ENCODE data around the gene PAK2. TPM values are rescaled to one million over a fixed set of nuclear protein-coding genes. Genes with fewer than 3 reads are reported as not detected.
"Not testable (repeated sequence)": the region's sequence is repeated elsewhere in the genome, so short reads cannot be mapped to it uniquely, and the experiment has no call there.

PAK2 gene
- total RNA-seq, 2 donors from 2014 or later = 41.7 to 47.0 TPM

DNA sequence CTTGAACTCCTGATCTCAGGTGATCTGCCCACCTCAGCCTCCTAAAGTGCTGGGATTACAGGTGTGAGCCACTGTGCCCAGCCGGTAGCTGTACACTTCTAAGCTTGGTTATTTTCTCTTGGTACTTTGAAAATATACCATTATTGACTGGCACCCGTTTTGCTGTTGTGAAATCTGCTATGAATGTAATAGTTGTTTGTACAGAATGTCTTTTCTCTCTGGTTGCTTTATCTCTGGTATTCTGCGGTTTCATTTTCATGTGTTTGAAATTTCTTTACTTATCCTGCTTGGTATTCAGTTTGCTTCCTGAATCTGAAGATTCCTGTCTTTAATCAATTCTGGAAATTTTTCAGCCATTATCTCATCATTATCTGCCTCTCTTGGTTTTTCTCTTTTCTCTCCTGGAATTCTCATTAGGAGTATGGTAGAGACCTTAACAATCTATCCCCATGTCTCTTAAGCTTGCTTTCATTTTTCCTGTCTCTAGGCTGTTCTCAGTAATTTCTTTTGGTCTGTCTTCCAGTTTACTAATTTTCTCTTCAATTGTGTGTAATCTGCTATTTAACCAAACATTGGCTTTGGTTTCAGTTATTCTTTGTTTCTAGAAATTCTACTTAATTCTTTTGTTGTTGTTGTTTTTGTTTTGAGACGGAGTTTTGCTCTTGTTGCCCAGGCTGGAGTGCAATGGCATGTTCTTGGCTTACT, 2.8 kb upstream of the PAK2 start:
- H3K4me1 ChIP-seq (ENCODE audit: control insufficient read depth in 1 of 2, low read depth in 2 of 2) = peaks cover 9 to 11% of the 10 kb centered on the region in 2 donors
- H3K9me3 ChIP-seq = no peaks in the 10 kb centered on the region
- no peaks in the 10 kb centered on the region for H3K27me3 ChIP-seq (replicated peaks; ENCODE audit: insufficient read depth)
- H3K27ac ChIP-seq = no peak overlapping the region
- no peaks in the 10 kb centered on the region for H3K36me3 ChIP-seq
- no peak overlapping the region for H3K4me3 ChIP-seq
- no peak for ATAC-seq (ENCODE audit: insufficient number of reproducible peaks, low FRiP score, low read depth)
- no peak for TF ChIP-seq CTCF (IDR thresholded peaks at IDR 0.05)
- DNase-seq (ENCODE audit: low spot score) = no peak

DNA sequence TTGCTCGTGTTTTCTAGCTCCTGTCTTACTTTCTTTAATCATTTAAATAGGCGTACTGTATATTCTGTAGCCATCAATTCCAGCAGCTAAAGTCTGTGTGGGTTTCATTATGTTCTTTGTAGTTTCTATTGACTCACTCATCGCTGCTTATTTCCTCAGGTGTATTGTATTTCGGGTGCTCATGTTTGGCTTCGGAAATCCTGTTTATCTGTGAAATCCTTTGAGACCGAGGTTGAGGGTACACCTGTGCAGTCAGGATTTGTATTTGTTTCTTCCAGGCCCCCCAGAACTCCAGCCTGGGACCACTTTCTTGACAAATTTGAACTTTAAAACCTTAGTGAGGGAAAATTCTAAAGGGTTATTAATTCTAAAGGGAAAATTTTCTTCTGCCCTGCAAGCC, 2.0 kb upstream of the PAK2 start:
- DNase-seq (ENCODE audit: low spot score) = no peak
- no peak for TF ChIP-seq CTCF (IDR thresholded peaks at IDR 0.05)
- no peak for ATAC-seq (ENCODE audit: insufficient number of reproducible peaks, low FRiP score, low read depth)
- Histone ChIP-seq H3K4me1 (ENCODE audit: control insufficient read depth in 1 of 2, low read depth in 2 of 2) (peaks cover 13 to 16% of the 10 kb centered on the region in 2 donors), H3K27ac (no peak overlapping the region), H3K36me3 (no peaks in the 10 kb centered on the region), H3K4me3 (no peak overlapping the region), H3K9me3 (no peaks in the 10 kb centered on the region), H3K27me3 (replicated peaks; ENCODE audit: insufficient read depth) (no peaks in the 10 kb centered on the region)

GRCh38 chr3:196740481-196741248, 1.0 kb downstream of the PAK2 start:
- Histone ChIP-seq H3K27ac (peak overlapping the region; percentile 98 to 99), H3K4me1 (ENCODE audit: control insufficient read depth in 1 of 2, low read depth in 2 of 2) (peaks cover 13 to 16% of the 10 kb centered on the region in 2 donors), H3K36me3 (no peaks in the 10 kb centered on the region), H3K27me3 (replicated peaks; ENCODE audit: insufficient read depth) (no peaks in the 10 kb centered on the region), H3K4me3 (peak overlapping the region; percentile 99), H3K9me3 (no peaks in the 10 kb centered on the region)
- ATAC-seq (ENCODE audit: insufficient number of reproducible peaks, low FRiP score, low read depth) = no peak
- no peak for DNase-seq (ENCODE audit: low spot score)
- no peak for TF ChIP-seq CTCF (IDR thresholded peaks at IDR 0.05)

GRCh38 chr3:196741249-196741889, 1.7 kb downstream of the PAK2 start:
- Histone ChIP-seq H3K4me1 (ENCODE audit: control insufficient read depth in 1 of 2, low read depth in 2 of 2) (peaks cover 13 to 16% of the 10 kb centered on the region in 2 donors), H3K4me3 (peak overlapping the region; percentile 99), H3K27me3 (replicated peaks; ENCODE audit: insufficient read depth) (no peaks in the 10 kb centered on the region), H3K9me3 (no peaks in the 10 kb centered on the region), H3K36me3 (no peaks in the 10 kb centered on the region), H3K27ac (peak overlapping the region; percentile 98 to 99)
- DNase-seq (ENCODE audit: low spot score) = no peak
- ATAC-seq (ENCODE audit: insufficient number of reproducible peaks, low FRiP score, low read depth) = no peak
- TF ChIP-seq CTCF (IDR thresholded peaks at IDR 0.05) = no peak

- not testable (repeated sequence) for ATAC-seq (ENCODE audit: insufficient number of reproducible peaks, low FRiP score, low read depth); H3K27ac ChIP-seq
- peaks cover 13 to 16% of the 10 kb centered on the region in 2 donors for H3K4me1 ChIP-seq (ENCODE audit: control insufficient read depth in 1 of 2, low read depth in 2 of 2)
Observed at GRCh38 chr3:196743569-196743968, 3.9 kb downstream of the PAK2 start.

More at GRCh38 chr3:196743569-196743968, 3.9 kb downstream of the PAK2 start:
- DNase-seq (ENCODE audit: low spot score); H3K27me3 ChIP-seq (replicated peaks; ENCODE audit: insufficient read depth); H3K36me3 ChIP-seq; H3K9me3 ChIP-seq; H3K4me3 ChIP-seq: not testable (repeated sequence)

Data from thoracic aorta (tissue), 2 donors.